Memory B cell (primary cell): ENCODE results near the gene SMIM10L1.

ENCODE experiments used
- ATAC-seq: fragments of 150-1000 bp; cut with Tn5 transposase; 2 replicates; pipeline ENCODE4 v1.10.0; 2021; ENCODE audit warnings: low read depth, mild to moderate bottlenecking, moderate library complexity
- DNase-seq, 2 donors: peaks; one replicate each; pipeline ENCODE4 v3.0.0; 2022; ENCODE audit warnings: low spot score in 2 of 2
- H3K27ac Mint-ChIP-seq: one replicate; pipeline ENCODE4 v1.8.0; 2022; ENCODE audit warnings: mild to moderate bottlenecking, moderate library complexity, mixed read lengths
- H3K27me3 Mint-ChIP-seq: one replicate; pipeline ENCODE4 v1.8.0; 2022; ENCODE audit warnings: mixed read lengths
- H3K36me3 Mint-ChIP-seq: one replicate; pipeline ENCODE4 v1.8.0; 2022; ENCODE audit warnings: mild to moderate bottlenecking, mixed read lengths
- H3K4me1 Mint-ChIP-seq: one replicate; pipeline ENCODE4 v1.8.0; 2022; ENCODE audit warnings: mixed read lengths
- H3K4me3 Mint-ChIP-seq: one replicate; pipeline ENCODE4 v1.8.0; 2022; ENCODE audit warnings: mild to moderate bottlenecking, moderate library complexity, mixed read lengths
- H3K9me3 Mint-ChIP-seq: one replicate; pipeline ENCODE4 v1.8.0; 2022; ENCODE audit warnings: mixed read lengths

SMIM10L1 gene

DNA sequence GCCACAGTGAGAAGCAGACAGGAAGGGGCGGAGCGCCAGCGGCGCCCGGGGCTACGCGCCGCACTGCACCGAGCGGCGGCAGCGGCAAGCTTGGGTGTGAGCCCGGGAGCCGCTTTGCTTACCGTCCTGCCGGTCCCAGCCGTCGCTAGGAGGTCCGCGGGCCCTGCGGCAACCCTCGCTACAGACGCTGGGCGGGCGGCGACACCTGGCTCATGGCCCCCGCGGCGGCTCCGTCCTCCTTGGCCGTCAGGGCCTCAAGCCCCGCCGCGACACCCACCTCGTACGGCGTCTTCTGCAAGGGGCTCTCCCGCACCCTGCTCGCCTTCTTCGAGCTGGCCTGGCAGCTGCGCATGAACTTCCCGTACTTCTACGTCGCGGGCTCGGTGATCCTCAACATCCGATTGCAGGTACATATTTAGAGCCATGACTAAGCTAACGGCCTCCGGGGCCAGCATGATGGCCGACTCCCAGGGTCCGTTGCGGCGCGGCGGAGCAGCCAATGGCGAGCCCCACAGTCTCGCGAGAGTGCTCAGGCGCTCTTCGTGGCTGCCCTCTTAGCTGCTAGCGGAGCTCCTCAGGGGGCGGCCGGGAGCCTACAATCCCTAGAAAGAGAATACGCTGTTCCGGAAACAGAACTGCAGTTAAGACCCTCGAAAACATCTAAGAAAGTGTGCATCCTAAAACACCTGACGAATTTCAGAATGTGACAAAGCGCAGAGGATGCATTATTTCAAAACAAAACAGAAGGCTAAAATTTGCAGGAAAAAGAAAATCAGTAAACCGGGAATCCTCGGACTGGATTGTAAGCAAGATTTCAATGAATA lies at the start of gene SMIM10L1:
SMIM10L1 (plus strand) TSS at position 50 of the 824 bp plus-strand sequence; CDS start at position 213, 163 bp downstream.
- H3K27me3 Mint-ChIP-seq, result no peaks in the 10 kb centered on the region
- H3K36me3 Mint-ChIP-seq, result peaks cover 20% of the 10 kb centered on the region
- peaks cover 35% of the 10 kb centered on the region for H3K4me1 Mint-ChIP-seq
- H3K4me3 Mint-ChIP-seq, result peak within 1 kb of the TSS; percentile 96
- DNase-seq, result peak; percentile 77 to 79
- peak; percentile 90 for ATAC-seq
- no peaks in the 10 kb centered on the region for H3K9me3 Mint-ChIP-seq
- H3K27ac Mint-ChIP-seq, result peak within 1 kb of the TSS; percentile 97

DNA sequence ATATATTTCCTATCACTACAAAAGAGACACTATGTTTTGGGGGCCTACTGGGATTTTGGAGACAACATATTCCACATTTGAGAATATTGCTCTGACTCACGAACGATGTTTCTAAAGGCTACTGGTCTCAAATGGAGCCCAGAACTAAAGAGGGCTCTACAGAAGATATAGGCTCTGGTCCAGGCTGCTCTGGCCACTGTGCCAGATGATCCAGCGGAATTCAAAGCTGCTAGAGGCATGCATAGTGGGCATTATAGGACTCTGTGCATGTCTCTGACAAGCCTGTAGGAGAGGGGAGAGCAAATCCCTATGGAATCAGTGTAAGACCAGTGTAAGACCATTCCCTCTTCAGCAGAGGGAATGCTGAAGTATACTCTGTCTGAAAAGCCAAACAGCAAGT lies 40.6 kb upstream of the SMIM10L1 start:
- Mint-ChIP-seq H3K4me1 (peaks cover 19% of the 10 kb centered on the region), H3K36me3 (peaks cover 19% of the 10 kb centered on the region), H3K27me3 (no peaks in the 10 kb centered on the region), H3K9me3 (no peaks in the 10 kb centered on the region), H3K27ac (no peak overlapping the region), H3K4me3 (no peak overlapping the region)
- DNase-seq, result no peak
- ATAC-seq, result no peak

DNA sequence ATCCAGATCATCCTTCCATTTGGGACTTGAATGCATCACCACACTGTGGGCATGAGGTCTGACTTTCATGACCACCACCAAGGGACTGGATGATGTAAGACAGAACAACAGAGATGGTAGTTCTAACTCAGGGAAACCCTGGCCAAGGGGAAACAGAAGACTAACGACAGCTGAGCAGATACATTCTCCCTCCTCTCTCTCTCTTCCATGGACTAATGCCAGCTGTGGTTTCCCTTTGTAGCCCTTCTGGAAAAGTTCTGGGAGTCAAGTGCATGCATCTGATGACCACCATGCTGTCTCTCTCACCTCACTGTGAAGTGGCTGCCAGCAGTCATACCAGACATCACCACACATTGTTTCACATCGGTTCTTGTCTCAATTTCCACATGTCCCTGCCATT lies 40.0 kb upstream of the SMIM10L1 start:
- H3K4me1 Mint-ChIP-seq, result peaks cover 21% of the 10 kb centered on the region
- no peaks in the 10 kb centered on the region for H3K27me3 Mint-ChIP-seq
- H3K27ac Mint-ChIP-seq, result no peak overlapping the region

DNA sequence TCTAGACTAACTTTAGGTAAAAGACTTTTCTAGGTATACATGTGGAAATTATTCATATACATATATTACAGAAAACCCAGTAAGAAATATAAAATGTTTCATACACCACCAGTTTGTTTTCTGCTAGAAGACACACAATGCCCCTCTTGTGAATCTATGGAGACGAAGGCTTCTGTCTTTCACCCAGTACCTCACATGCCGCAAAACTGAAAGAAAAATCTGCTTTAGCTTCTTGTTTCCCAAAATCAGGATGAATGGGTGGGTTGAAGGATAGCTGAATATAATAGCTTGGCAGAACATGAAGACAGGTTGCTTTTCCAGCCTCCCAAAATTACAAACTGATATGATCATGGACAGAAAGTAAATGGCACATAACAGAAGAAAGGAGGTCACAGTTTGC lies 37.8 kb upstream of the SMIM10L1 start:
- Mint-ChIP-seq H3K36me3 (peaks cover 14% of the 10 kb centered on the region), H3K4me1 (peaks cover 25% of the 10 kb centered on the region), H3K4me3 (no peak overlapping the region), H3K27ac (no peak overlapping the region), H3K27me3 (no peaks in the 10 kb centered on the region), H3K9me3 (no peaks in the 10 kb centered on the region)
- ATAC-seq (no peak), DNase-seq (no peak)

More for the DNA sequence above, 40.0 kb upstream of the SMIM10L1 start:
- no peaks in the 10 kb centered on the region for H3K9me3 Mint-ChIP-seq
- no peak for ATAC-seq
- no peak overlapping the region for H3K4me3 Mint-ChIP-seq
- DNase-seq, result no peak
- H3K36me3 Mint-ChIP-seq, result peaks cover 19% of the 10 kb centered on the region

DNA sequence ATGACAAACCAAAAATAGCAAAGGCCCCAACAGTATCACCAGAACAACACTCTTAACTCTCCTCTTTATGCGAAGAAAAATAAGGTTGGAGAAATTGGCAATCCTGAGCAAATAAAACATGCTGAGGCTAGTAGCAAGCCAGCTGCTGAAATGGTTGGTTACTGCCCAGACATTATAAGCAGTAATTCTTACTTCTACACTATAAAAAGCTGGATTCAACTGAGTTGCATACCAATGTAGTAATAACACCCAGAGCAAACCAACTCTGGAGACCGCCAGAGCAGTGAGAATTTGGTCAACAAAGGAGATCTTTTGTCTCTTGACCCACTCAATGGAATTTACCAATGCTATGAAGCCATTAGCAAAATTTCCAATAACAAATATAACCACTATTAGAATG lies 37.2 kb upstream of the SMIM10L1 start:
- Mint-ChIP-seq H3K27ac (no peak overlapping the region), H3K4me1 (peaks cover 25% of the 10 kb centered on the region), H3K9me3 (no peaks in the 10 kb centered on the region), H3K36me3 (peaks cover 14% of the 10 kb centered on the region), H3K4me3 (no peak overlapping the region), H3K27me3 (no peaks in the 10 kb centered on the region)
- ATAC-seq (no peak), DNase-seq (no peak)

DNA sequence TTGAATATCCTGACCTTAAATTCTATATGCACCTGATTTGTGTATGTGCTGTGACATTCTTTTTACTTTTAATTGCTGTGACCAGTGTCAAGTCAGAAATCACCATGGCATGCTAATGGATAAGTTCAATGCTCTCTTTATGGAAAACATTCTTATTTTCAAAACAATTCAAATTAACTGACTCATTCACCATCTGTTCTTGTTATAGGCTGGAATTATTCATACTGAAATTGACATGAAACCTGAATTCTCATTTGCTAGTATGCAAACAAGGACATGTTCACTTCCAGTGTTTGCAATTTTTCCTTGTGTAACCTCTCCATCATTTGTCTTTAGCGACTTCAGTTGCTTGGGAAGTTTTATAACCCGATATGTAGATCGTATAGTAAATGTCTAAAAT lies 36.7 kb upstream of the SMIM10L1 start, which contains the start of gene TAS2R30:
TAS2R30 (minus strand) TSS at position 340 of the 400 bp plus-strand sequence. CDS start 400 bp downstream, outside the sequence.
- no peak for ATAC-seq
- H3K36me3 Mint-ChIP-seq, result peaks cover 15% of the 10 kb centered on the region
- H3K9me3 Mint-ChIP-seq, result no peaks in the 10 kb centered on the region
- DNase-seq, result no peak
- no peak within 1 kb of the TSS for H3K27ac Mint-ChIP-seq
- peaks cover 23% of the 10 kb centered on the region for H3K4me1 Mint-ChIP-seq
- H3K4me3 Mint-ChIP-seq, result no peak within 1 kb of the TSS
- no peaks in the 10 kb centered on the region for H3K27me3 Mint-ChIP-seq

DNA sequence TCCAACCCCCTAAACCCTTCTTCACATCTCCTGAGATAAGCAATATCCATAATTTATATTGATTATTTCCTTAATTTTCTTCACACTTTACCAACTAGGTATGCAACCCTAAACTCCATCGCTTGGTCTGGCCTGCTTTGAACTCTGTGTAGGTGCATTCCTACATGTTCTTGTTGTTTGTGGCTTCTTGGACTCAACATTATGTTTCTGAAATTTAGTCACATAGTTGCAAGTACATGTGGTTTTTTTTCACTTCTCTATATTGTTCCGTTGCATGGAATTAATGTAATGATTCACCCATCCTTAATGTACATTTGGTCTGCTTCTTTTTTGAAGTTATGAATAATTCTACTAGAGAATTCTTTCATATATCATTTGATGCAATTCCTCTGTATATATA lies 34.9 kb upstream of the SMIM10L1 start:
- no peak overlapping the region for H3K27ac Mint-ChIP-seq
- peaks cover 21% of the 10 kb centered on the region for H3K4me1 Mint-ChIP-seq
- no peak overlapping the region for H3K4me3 Mint-ChIP-seq
- no peaks in the 10 kb centered on the region for H3K27me3 Mint-ChIP-seq
- H3K9me3 Mint-ChIP-seq, result no peaks in the 10 kb centered on the region
- DNase-seq (no peak), ATAC-seq (no peak)
- H3K36me3 Mint-ChIP-seq, result peaks cover 17% of the 10 kb centered on the region

DNA sequence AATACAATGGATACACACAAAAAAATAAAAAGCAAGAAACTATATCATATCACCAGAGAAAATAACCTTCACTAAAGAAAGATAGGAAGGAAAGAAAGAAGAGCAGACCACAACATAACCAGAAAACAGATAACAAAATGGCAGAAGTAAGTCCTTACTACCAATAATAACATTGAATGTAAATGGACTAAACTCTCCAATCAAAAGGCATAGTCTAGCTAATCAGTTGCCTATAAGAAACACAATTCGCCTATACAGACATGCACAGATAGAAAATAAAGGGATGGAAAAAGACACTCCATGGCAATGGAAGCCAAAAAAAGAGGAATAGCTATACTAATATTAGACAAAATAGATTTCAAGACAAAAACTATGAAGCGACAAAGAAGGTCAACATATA lies 27.6 kb upstream of the SMIM10L1 start:
- DNase-seq, result no peak
- Mint-ChIP-seq H3K36me3 (peaks cover 38% of the 10 kb centered on the region), H3K4me3 (no peak overlapping the region), H3K27ac (no peak overlapping the region), H3K9me3 (peaks cover 10% of the 10 kb centered on the region), H3K27me3 (no peaks in the 10 kb centered on the region), H3K4me1 (peaks cover 14% of the 10 kb centered on the region)
- ATAC-seq, result no peak

DNA sequence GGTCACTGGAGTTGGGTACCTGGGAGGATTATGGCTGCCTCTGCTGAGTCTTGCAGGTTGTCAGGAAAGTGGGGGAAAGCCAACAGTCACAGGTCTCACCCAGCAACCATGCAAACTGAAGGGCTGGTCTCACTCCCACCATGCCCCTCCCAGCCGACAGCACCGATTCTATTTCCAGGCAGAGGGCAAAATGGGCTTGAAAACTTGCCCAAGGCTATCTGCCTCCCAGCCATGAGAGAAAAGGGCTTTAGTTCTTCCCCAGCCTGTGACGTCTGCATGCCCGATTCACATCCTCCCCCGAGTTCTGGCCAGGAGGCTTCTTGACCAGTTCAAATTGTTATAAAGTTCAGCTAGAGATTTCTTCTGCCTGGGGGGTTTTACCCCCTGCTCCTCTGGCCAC lies 26.7 kb upstream of the SMIM10L1 start:
- H3K4me1 Mint-ChIP-seq, result peaks cover 14% of the 10 kb centered on the region
- DNase-seq (no peak), ATAC-seq (no peak)
- H3K36me3 Mint-ChIP-seq, result peaks cover 37% of the 10 kb centered on the region
- H3K27me3 Mint-ChIP-seq, result no peaks in the 10 kb centered on the region
- H3K9me3 Mint-ChIP-seq, result peaks cover 10% of the 10 kb centered on the region
- no peak overlapping the region for H3K27ac Mint-ChIP-seq
- H3K4me3 Mint-ChIP-seq, result no peak overlapping the region

DNA sequence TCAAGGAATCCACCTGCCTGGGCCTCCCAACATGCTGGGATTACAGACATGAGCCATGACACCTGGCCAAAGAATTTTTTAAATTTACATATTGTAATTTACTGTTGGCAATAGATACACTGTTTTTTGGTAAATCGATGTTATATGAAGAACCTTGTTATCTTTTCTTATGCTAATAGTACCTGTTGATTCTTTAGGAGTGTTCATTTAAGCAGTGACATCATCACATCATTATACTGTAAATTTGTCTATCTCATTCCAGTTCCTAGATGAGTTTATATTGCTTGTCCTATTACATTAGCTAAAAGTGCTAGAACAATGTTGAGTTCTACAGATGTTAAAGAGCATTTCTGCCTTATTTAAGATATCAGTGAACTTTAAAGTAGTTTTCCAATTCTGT lies 23.6 kb upstream of the SMIM10L1 start:
- Mint-ChIP-seq H3K27ac (no peak overlapping the region), H3K4me3 (no peak overlapping the region), H3K27me3 (no peaks in the 10 kb centered on the region), H3K9me3 (peaks cover 10% of the 10 kb centered on the region), H3K4me1 (peaks cover 9% of the 10 kb centered on the region), H3K36me3 (peaks cover 33% of the 10 kb centered on the region)
- ATAC-seq, result no peak
- no peak for DNase-seq

DNA sequence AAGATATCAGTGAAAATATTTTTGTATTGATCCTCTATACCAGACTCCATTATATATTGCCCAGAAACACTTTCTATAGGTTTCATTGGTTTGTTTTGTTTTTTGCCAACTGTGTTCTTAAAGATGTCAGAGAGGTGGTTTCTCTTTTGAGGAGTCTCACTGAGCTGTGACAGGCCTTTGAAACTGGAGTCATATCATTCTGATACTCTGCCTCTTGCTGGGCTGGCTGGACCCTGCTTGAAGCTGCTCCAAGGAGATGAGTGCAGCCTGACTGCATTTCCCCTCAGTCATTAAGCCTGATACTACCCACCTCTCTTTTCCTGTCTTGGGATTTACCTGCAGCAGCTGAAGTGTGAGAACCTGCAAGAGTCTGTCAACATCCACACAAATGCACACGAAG lies 20.2 kb upstream of the SMIM10L1 start:
- Mint-ChIP-seq H3K36me3 (peaks cover 21% of the 10 kb centered on the region), H3K4me3 (no peak overlapping the region), H3K27me3 (no peaks in the 10 kb centered on the region), H3K4me1 (no peaks in the 10 kb centered on the region), H3K9me3 (peaks cover 6% of the 10 kb centered on the region), H3K27ac (no peak overlapping the region)
- DNase-seq, result no peak
- ATAC-seq, result no peak

DNA sequence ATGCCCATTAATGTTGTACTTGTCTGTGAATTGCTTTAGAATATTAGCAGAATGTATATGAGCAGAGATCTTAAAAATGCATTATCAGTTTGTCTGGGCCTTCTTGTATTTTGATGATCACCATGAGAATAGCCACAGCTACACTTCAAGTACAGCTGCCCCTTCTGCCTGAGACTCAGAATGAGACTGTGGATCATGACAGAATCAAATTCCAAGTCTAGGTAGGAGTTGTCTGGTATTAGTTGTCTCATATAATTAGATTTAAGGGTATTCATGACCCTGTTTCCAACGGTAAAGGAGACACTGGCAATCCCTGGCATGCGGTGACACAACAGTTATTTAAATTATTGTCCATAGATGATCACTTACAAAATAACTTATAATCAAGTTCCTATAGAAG lies 18.3 kb upstream of the SMIM10L1 start:
- no peak for DNase-seq
- Mint-ChIP-seq H3K4me3 (no peak overlapping the region), H3K36me3 (peaks cover 24% of the 10 kb centered on the region), H3K27me3 (no peaks in the 10 kb centered on the region), H3K27ac (no peak overlapping the region), H3K4me1 (no peaks in the 10 kb centered on the region), H3K9me3 (peaks cover 6% of the 10 kb centered on the region)
- ATAC-seq, result no peak

DNA sequence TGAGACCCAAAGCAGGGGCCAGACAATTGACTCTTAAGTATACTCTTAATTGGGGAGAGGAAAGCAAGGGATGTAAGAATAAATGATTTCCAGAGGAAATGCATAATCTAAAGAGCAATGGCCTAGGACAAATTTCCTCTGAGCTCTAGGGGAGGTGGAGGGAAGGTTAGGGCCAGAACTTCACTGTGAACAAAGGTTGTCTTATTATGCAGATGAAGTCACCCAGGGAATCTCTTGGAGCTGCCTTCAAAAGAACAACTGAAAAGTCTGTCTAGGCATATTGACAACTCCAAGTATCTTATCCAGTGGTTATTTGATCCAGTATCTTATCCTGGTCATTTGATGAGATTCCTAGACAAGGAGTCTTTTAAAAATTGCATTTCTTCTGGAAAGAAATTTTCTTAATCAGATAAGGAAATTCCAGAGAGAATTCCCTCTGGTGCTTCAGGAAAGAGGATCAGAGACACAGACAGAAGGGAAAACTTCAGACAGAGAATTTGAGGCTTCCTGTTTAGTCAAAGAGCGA lies 16.5 kb upstream of the SMIM10L1 start:
- peaks cover 32% of the 10 kb centered on the region for H3K36me3 Mint-ChIP-seq
- no peak for ATAC-seq

DNA sequence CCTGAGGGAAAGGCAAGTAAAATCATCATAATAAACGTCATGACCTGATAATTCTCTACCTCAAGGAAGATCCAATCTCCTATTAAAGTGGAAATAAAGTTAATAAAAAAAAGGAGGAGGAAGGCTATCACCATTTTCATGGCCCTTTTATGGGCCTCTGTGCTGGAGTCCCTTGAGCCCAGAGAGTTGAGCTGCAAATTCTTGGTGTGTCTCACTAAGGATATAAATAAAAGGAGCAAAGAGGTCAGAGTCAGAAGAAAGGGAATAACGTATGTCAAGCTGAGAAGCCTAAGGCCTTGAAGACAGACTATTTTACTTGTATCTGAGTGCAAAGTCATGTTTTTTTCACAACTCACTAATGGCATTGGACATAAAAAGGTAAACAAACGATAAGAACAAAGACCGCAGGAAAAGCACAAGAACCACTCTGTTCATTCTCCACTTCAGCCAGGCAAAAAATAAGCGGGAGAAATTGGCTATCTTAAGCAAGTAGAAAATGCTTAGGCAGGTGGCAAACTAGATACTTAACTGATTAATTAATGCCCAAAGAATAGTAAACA lies 12.0 kb upstream of the SMIM10L1 start:
- Mint-ChIP-seq H3K4me3 (no peak overlapping the region), H3K4me1 (peaks cover 20% of the 10 kb centered on the region), H3K27ac (no peak overlapping the region), H3K36me3 (peaks cover 39% of the 10 kb centered on the region), H3K27me3 (no peaks in the 10 kb centered on the region), H3K9me3 (peaks cover 6% of the 10 kb centered on the region)
- DNase-seq, result no peak
- no peak for ATAC-seq

More for the DNA sequence above, 16.5 kb upstream of the SMIM10L1 start:
- Mint-ChIP-seq H3K4me1 (peaks cover 7% of the 10 kb centered on the region), H3K27ac (no peak overlapping the region), H3K27me3 (no peaks in the 10 kb centered on the region), H3K4me3 (no peak overlapping the region), H3K9me3 (peaks cover 6% of the 10 kb centered on the region)
- no peak for DNase-seq
